Kidney (tissue), 14 donors: ENCODE measurements around the gene MOSPD3. TPM values are rescaled to one million over a fixed set of nuclear protein-coding genes. Genes with fewer than 3 reads are reported as not detected.

Source experiments
- DNase-seq, 5 donors: peaks; one replicate each; pipeline ENCODE4 v3.0.0-alpha.2; 2013 to 2020
- FAIRE-seq: peaks from 2 replicates; lab custom pipeline; 2012; peaks lifted over from hg19 to GRCh38; lab: Jason Lieb, UNC
- H3K27ac ChIP-seq, 2 donors: one replicate each; pipeline ENCODE4 v1.7.0; 2013; ENCODE audit warnings: low read depth in 2 of 2, low read length in 2 of 2, inconsistent platforms in 1 of 2
- H3K27me3 ChIP-seq: one replicate; pipeline ENCODE4 v1.7.1; 2013; ENCODE audit warnings: low read length, inconsistent platforms; ENCODE audit not compliant: control insufficient read depth, insufficient read depth
- H3K36me3 ChIP-seq, 3 donors: one replicate each; pipeline versions ENCODE4 v1.7.0 to v1.7.1; 2013; ENCODE audit warnings: low read length in 3 of 3, control low read depth in 1 of 3, inconsistent platforms in 1 of 3; ENCODE audit not compliant: insufficient read depth in 3 of 3, control insufficient read depth in 2 of 3
- H3K4me1 ChIP-seq, 3 donors: one replicate each; pipeline versions ENCODE4 v1.7.0 to v1.7.1; 2013; ENCODE audit warnings: low read length in 3 of 3, inconsistent platforms in 1 of 3, low read depth in 1 of 3; ENCODE audit not compliant: control insufficient read depth in 2 of 3, insufficient read depth in 2 of 3
- H3K4me3 ChIP-seq, 3 donors: one replicate each; pipeline versions ENCODE4 v1.7.0 to v1.8.1; 2013; ENCODE audit warnings: low read length in 3 of 3, control low read depth in 1 of 3, inconsistent platforms in 1 of 3
- H3K9ac ChIP-seq, 3 donors: one replicate each; pipeline versions ENCODE4 v1.7.0 to v1.7.1; 2013; ENCODE audit warnings: low read length in 3 of 3, control low read depth in 1 of 3, inconsistent platforms in 1 of 3
- H3K9me3 ChIP-seq, 3 donors: one replicate each; pipeline versions ENCODE4 v1.7.0 to v1.7.1; 2013; ENCODE audit warnings: low read length in 3 of 3, control low read depth in 1 of 3, inconsistent platforms in 1 of 3; ENCODE audit not compliant: control insufficient read depth in 2 of 3, insufficient read depth in 1 of 3
- CTCF ChIP-seq: IDR thresholded peaks from 3 replicates; pipeline ENCODE4 v1.5.1; 2012; ENCODE audit warnings: mild to moderate bottlenecking, moderate library complexity, borderline replicate concordance; ENCODE audit not compliant: insufficient read depth; ENCODE audit errors: extremely low read depth
- intact Hi-C: fragments of 100-400 bp; cut with DNase I; formaldehyde crosslinking; loops from one replicate; pipeline ENCODE4 v1.11.1; 2022
- polyA plus RNA-seq: library from polyadenylated mRNA; stranded (reverse); fragments of 350-450 nt; fragmentation: Illumina TruSeq; extraction: RNeasy Lipid Tissue Mini Kit (QIAGEN cat#74804); gene quantifications from one replicate; pipeline ENCODE4 v1.2.3, GENCODE V29; 2014; ENCODE audit warnings: low read depth, low replicate concordance; ENCODE audit not compliant: insufficient read depth
- total RNA-seq: library from RNA; stranded (reverse); fragmentation: NEBNext Ultra II Directional; extraction: Animal tissue kit (Norgen Biotek cat#: 25700); gene quantifications from one replicate; pipeline ENCODE4 v1.2.1, GENCODE V29; 2021
- donor health status: control.
- donor health status: control.
- donor health status: control.
- donor health status: control.
- donor health status: control.
- donor health status: DM: yes; HTN: yes; CAD: no.
- donor health status: Normal renal cell carcinoma (clear cell type).

Gene MOSPD3
- total and polyA plus RNA-seq, 2 donors from 2014 or later = 18.2 to 30.6 TPM

- Histone ChIP-seq H3K27me3 (no peaks in the 10 kb centered on the region), H3K9me3 (no peaks in the 10 kb centered on the region), H3K27ac (no peak overlapping the region), H3K4me3 (peak overlapping the region in 2 of 3 donors; percentile 18 to 25), H3K4me1 (peaks cover 0 to 3% (median 0%) of the 10 kb centered on the region in 3 donors), H3K9ac (no peak overlapping the region), H3K36me3 (no peaks in the 10 kb centered on the region)
- FAIRE-seq (no peak), DNase-seq (peak in 4 of 5 donors; percentile 61 to 75 (median 70))
- TF ChIP-seq CTCF = no peak
- intact Hi-C loops = no loop called here
Observed at GRCh38 chr7:100632951-100633717, 20.8 kb downstream of the MOSPD3 start.

GRCh38 chr7:100639995-100640516 is 27.7 kb downstream of the MOSPD3 start:
- no peaks in the 10 kb centered on the region for H3K36me3 ChIP-seq
- no peak overlapping the region for H3K27ac ChIP-seq
- H3K27me3 ChIP-seq = no peaks in the 10 kb centered on the region
- TF ChIP-seq CTCF = no peak
- intact Hi-C loops = no loop called here
- DNase-seq = no peak
- FAIRE-seq = no peak
- H3K9ac ChIP-seq = no peak overlapping the region
- H3K9me3 ChIP-seq = no peaks in the 10 kb centered on the region
- no peak overlapping the region for H3K4me3 ChIP-seq
- H3K4me1 ChIP-seq = no peaks in the 10 kb centered on the region

- no peak for DNase-seq
- TF ChIP-seq CTCF = no peak
- H3K4me3 ChIP-seq = no peak overlapping the region
- H3K27ac ChIP-seq = no peak overlapping the region
- intact Hi-C loops = no loop called here
- H3K36me3 ChIP-seq = no peaks in the 10 kb centered on the region
- no peaks in the 10 kb centered on the region for H3K9me3 ChIP-seq
- H3K27me3 ChIP-seq = no peaks in the 10 kb centered on the region
- H3K9ac ChIP-seq = no peak overlapping the region
- no peak for FAIRE-seq
- H3K4me1 ChIP-seq = no peaks in the 10 kb centered on the region
Observed at GRCh38 chr7:100640517-100641440, 28.4 kb downstream of the MOSPD3 start.
